ENCODE measurements around the gene PARD3B.

The PARD3B gene

DNA sequence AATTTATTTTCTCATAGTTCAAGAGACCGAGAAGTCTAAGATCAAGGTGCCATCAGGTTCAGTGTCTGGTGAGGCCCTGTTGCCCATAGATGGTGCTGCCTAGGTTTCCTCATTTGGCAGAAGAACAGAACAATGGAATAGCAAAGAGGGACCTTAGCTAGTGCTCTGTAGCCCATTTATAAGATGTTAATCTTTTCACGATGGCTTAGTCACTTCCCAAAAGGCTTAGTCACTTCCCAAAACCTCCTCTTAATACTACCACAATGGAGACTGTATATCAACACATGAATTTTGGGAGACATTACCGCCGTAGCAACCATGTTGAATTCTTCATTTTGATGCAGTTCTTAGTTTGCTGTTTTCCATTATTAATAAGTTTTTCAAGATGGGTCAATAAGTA lies 890.7 kb downstream of the PARD3B start:
- TF ChIP-seq, protein P1, sequence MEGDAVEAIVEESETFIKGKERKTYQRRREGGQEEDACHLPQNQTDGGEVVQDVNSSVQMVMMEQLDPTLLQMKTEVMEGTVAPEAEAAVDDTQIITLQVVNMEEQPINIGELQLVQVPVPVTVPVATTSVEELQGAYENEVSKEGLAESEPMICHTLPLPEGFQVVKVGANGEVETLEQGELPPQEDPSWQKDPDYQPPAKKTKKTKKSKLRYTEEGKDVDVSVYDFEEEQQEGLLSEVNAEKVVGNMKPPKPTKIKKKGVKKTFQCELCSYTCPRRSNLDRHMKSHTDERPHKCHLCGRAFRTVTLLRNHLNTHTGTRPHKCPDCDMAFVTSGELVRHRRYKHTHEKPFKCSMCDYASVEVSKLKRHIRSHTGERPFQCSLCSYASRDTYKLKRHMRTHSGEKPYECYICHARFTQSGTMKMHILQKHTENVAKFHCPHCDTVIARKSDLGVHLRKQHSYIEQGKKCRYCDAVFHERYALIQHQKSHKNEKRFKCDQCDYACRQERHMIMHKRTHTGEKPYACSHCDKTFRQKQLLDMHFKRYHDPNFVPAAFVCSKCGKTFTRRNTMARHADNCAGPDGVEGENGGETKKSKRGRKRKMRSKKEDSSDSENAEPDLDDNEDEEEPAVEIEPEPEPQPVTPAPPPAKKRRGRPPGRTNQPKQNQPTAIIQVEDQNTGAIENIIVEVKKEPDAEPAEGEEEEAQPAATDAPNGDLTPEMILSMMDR (IDR thresholded peaks at IDR 0.05; ENCODE audit: insufficient read depth, low read length, poor library complexity, severe bottlenecking), result no peak
- Histone ChIP-seq H3K4me3 (replicated peaks; ENCODE audit: low read depth, low read length) (no peak overlapping the region), H3K36me3 (ENCODE audit: control insufficient read depth, insufficient read depth, low read length) (no peaks in the 10 kb centered on the region), H3K27me3 (replicated peaks; ENCODE audit: control insufficient read depth, insufficient read depth, low read length) (no peaks in the 10 kb centered on the region)
- no peak for DNase-seq (ENCODE audit: extremely low read depth, insufficient read length)

DNA sequence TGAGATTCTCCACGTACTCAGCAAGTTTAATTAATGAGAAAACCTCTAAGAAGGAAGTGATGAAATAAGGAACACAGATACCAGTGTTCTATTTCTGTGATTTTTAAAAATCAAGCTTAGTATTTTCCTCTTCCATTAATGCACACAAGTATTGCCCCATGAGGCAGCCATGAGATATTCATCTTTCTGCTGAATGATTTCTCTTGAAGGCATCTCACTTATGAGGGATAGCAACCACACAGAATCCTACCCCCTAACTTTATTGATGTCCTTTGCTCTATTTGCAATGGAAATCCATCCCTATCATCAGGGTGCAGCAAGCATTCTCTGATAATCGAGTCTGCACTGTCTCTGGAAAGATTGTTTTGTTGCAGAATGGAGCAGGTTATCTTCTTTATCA lies 893.0 kb downstream of the PARD3B start:
- Histone ChIP-seq H3K27me3 (replicated peaks; ENCODE audit: control insufficient read depth, insufficient read depth, low read length) (no peaks in the 10 kb centered on the region), H3K4me3 (replicated peaks; ENCODE audit: low read depth, low read length) (no peak overlapping the region), H3K36me3 (ENCODE audit: control insufficient read depth, insufficient read depth, low read length) (no peaks in the 10 kb centered on the region)
- TF ChIP-seq, protein P1 (IDR thresholded peaks at IDR 0.05; ENCODE audit: insufficient read depth, low read length, poor library complexity, severe bottlenecking), result no peak
- DNase-seq (ENCODE audit: extremely low read depth, insufficient read length), result no peak

DNA sequence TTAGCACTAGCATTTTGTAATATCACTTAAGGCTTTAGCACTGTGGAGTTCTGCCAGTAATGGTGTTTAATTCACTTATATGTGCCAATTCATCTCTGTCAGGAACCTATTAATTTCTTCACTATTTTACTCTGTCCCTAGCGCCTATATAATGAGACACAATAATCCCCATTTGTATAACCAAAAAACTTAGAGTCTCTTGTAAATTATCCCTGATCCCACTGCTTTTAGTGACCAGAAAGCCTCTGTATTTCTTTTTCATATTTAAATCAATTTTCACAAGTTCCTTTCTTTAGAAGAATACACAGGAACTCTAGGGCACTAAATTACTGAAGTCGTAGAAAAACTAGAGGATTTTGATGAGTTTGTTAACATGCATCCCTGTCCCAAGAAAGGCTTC lies 894.3 kb downstream of the PARD3B start:
- no peaks in the 10 kb centered on the region for H3K36me3 ChIP-seq (ENCODE audit: control insufficient read depth, insufficient read depth, low read length)
- no peak overlapping the region for H3K4me3 ChIP-seq (replicated peaks; ENCODE audit: low read depth, low read length)
- H3K27me3 ChIP-seq (replicated peaks; ENCODE audit: control insufficient read depth, insufficient read depth, low read length), result no peaks in the 10 kb centered on the region
- TF ChIP-seq, protein P1 (IDR thresholded peaks at IDR 0.05; ENCODE audit: insufficient read depth, low read length, poor library complexity, severe bottlenecking), result no peak
- no peak for DNase-seq (ENCODE audit: extremely low read depth, insufficient read length)

DNA sequence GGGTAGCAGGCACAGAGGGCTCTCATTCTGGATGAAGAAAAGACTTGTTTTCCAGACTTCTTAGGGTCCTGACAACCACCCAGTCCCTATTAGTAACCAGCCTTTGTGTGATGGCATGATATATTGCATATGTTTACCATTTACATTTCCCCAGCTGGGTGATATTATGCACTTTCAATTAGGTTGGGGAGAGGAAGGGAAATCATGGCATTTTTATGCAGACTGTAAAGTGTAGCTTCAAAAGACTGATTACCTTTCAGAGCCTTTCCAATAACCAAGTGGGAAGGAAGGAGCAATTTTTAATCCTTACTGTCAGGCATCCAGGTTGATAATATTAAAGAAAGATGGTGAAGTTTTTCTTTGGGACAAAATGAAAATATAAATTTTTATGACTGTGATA lies 896.2 kb downstream of the PARD3B start:
- H3K27me3 ChIP-seq (replicated peaks; ENCODE audit: control insufficient read depth, insufficient read depth, low read length), result no peaks in the 10 kb centered on the region
- H3K4me3 ChIP-seq (replicated peaks; ENCODE audit: low read depth, low read length), result no peak overlapping the region
- DNase-seq (ENCODE audit: extremely low read depth, insufficient read length), result no peak
- TF ChIP-seq, protein P1 (IDR thresholded peaks at IDR 0.05; ENCODE audit: insufficient read depth, low read length, poor library complexity, severe bottlenecking), result no peak
- no peaks in the 10 kb centered on the region for H3K36me3 ChIP-seq (ENCODE audit: control insufficient read depth, insufficient read depth, low read length)

DNA sequence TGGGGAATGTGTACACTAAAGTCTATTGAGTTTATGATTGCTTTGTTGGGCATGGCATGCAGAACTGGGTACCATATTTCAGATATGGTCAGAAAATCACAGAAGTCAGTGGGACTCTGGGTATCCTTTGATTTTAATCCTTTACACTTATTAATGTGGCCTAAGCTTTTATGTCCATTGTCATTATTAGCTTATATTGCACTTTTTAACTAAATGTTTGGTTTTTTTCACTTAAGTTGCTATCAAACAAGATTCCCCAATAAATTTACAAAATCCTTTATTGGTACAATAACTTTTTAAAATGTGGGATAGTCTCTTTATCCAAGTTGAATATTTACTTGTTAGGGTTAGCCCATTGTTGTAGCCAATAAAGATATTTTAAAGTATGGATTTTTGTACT lies 902.9 kb downstream of the PARD3B start:
- H3K4me3 ChIP-seq (replicated peaks; ENCODE audit: low read depth, low read length), result no peak overlapping the region
- no peak for DNase-seq (ENCODE audit: extremely low read depth, insufficient read length)
- TF ChIP-seq, protein P1 (IDR thresholded peaks at IDR 0.05; ENCODE audit: insufficient read depth, low read length, poor library complexity, severe bottlenecking), result no peak
- H3K27me3 ChIP-seq (replicated peaks; ENCODE audit: control insufficient read depth, insufficient read depth, low read length), result no peaks in the 10 kb centered on the region
- H3K36me3 ChIP-seq (ENCODE audit: control insufficient read depth, insufficient read depth, low read length), result no peaks in the 10 kb centered on the region

DNA sequence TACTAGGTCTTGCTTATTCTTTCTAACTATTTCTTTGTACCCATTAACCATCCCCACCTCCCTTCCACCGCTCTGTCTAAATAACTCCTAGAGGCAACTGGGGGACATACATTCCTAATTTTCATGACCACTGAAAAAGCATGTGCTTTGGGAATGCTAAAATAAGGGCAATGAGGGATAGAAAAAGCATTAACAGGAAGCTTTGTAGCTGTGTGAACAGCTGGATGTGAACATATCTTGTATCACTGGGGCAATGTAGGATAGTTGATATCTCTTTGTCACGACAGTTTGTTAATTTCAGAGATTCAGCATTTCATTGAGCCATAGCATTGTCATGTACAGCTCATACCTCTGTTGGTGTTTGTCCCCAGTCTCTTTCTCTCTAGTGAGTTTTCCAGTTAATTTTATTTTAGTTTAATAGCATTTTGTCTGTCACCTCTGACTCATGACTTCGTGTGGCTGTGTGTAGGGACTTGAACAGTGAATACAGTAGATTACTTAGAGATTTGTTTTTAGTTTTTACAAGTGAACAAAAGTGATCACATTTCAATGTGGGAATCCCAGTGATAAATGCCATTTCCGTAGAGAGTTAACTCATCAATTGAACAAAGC lies 906.7 kb downstream of the PARD3B start:
- no peaks in the 10 kb centered on the region for H3K36me3 ChIP-seq (ENCODE audit: control insufficient read depth, insufficient read depth, low read length)
- no peaks in the 10 kb centered on the region for H3K27me3 ChIP-seq (replicated peaks; ENCODE audit: control insufficient read depth, insufficient read depth, low read length)
- TF ChIP-seq, protein P1 (IDR thresholded peaks at IDR 0.05; ENCODE audit: insufficient read depth, low read length, poor library complexity, severe bottlenecking), result no peak
- no peak for DNase-seq (ENCODE audit: extremely low read depth, insufficient read length)
- no peak overlapping the region for H3K4me3 ChIP-seq (replicated peaks; ENCODE audit: low read depth, low read length)
